HepG2 (cell line): Measurements from ENCODE around the gene ZBTB20. TPM values are rescaled to one million over a fixed set of nuclear protein-coding genes. Genes with fewer than 3 reads are reported as not detected.

Source experiments
- ELF4 ChIP-seq: sonication (generic); formaldehyde crosslinking; IDR thresholded peaks from 2 replicates; pipeline ENCODE4 v1.5.0; 2020; ENCODE audit warnings: missing genetic modification reagents, mild to moderate bottlenecking, moderate library complexity, borderline replicate concordance
- HMGXB3 ChIP-seq: sonication (generic); formaldehyde crosslinking; IDR thresholded peaks from 2 replicates; pipeline ENCODE4 v1.4.0; 2020; ENCODE audit warnings: missing genetic modification reagents, borderline replicate concordance
- NFIC ChIP-seq: IDR thresholded peaks from 2 replicates; pipeline ENCODE4 v1.6.1; 2012; ENCODE audit warnings: mild to moderate bottlenecking, low read length, inconsistent platforms
- NR1H2 ChIP-seq: sonication (generic); formaldehyde crosslinking; IDR thresholded peaks from 2 replicates; pipeline ENCODE4 v1.8.1; 2022; ENCODE audit warnings: low read depth, missing genetic modification reagents, borderline replicate concordance
- POGZ ChIP-seq: sonication (generic); formaldehyde crosslinking; IDR thresholded peaks from 2 replicates; pipeline ENCODE4 v1.4.0; 2020; ENCODE audit warnings: mild to moderate bottlenecking, missing genetic modification reagents
- RFXANK ChIP-seq: IDR thresholded peaks from 2 replicates; pipeline ENCODE4 v1.6.1; 2016
- STAT5B ChIP-seq: sonication (generic); formaldehyde crosslinking; IDR thresholded peaks from 2 replicates; pipeline ENCODE4 v1.4.0; 2020; ENCODE audit warnings: missing genetic modification reagents
- ZNF207 ChIP-seq: fragments of 450-650 bp; IDR thresholded peaks from 2 replicates; pipeline ENCODE4 v1.6.1; 2016; ENCODE audit warnings: antibody characterized with exemption, borderline replicate concordance
- polyA plus RNA-seq, 8 experiments: library from polyadenylated mRNA; depleted of rRNA in 3 of 8; stranded (reverse) in 7 of 8; unstranded in 1 of 8; fragments of >200 nt; fragmentation: Illumina TruSeq in 4 of 8; extraction: Trizol in 4 of 8; gene quantifications; 2 replicates each; pipeline versions ENCODE4 v1.2.1 to v1.2.3, GENCODE V29; 2011 to 2016; ENCODE audit warnings: low read depth in 4 of 8, missing spikeins in 1 of 8, mixed read lengths in 1 of 8; ENCODE audit not compliant: insufficient read depth in 1 of 8
- total RNA-seq, 5 experiments: library from RNA; depleted of rRNA; stranded (reverse); fragments of >200 nt; fragmentation: Illumina TruSeq; extraction: Trizol; gene quantifications; 2 replicates each; pipeline ENCODE4 v1.2.3, GENCODE V29; 2016; ENCODE audit warnings: low read depth in 1 of 5
- TF ChIP-seq, protein P1 (sequence below): sonication (generic); formaldehyde crosslinking; IDR thresholded peaks from 2 replicates; pipeline ENCODE4 v1.4.0; 2020; ENCODE audit warnings: missing genetic modification reagents
- TF ChIP-seq, protein P2 (sequence below): sonication (generic); formaldehyde crosslinking; IDR thresholded peaks from 2 replicates; pipeline ENCODE4 v1.5.0; 2020; ENCODE audit warnings: mild to moderate bottlenecking, missing genetic modification reagents
- TF ChIP-seq, protein P3 (sequence below): sonication (generic); formaldehyde crosslinking; IDR thresholded peaks from 2 replicates; pipeline ENCODE4 v1.5.1; 2020; ENCODE audit warnings: mild to moderate bottlenecking, missing genetic modification reagents, borderline replicate concordance
- TF ChIP-seq, protein P4 (sequence below): sonication (generic); formaldehyde crosslinking; conservative IDR thresholded peaks from 2 replicates; pipeline ENCODE4 v1.4.0; 2020; ENCODE audit warnings: missing genetic modification reagents

ZBTB20 gene
- total and polyA plus RNA-seq, 2 of the 13 experiments (the other 11 are each of a cell fraction or from before 2014, with no cell fraction given) = 1.9 to 8.8 TPM

GRCh38 chr3:114892880-114893279 is 254.2 kb downstream of the ZBTB20 start (continued):
- TF ChIP-seq HMGXB3 (CRISPR knock-in tag) (no peak), NR1H2 (CRISPR knock-in tag) (no peak), NFIC (peak; percentile 16; the same call in 1 of the 2 replicates), ZNF207 (no peak), STAT5B (no peak), RFXANK (CRISPR knock-in tag) (no peak), POGZ (CRISPR knock-in tag) (peak; percentile 83), ELF4 (no peak)
- TF ChIP-seq, protein P1, sequence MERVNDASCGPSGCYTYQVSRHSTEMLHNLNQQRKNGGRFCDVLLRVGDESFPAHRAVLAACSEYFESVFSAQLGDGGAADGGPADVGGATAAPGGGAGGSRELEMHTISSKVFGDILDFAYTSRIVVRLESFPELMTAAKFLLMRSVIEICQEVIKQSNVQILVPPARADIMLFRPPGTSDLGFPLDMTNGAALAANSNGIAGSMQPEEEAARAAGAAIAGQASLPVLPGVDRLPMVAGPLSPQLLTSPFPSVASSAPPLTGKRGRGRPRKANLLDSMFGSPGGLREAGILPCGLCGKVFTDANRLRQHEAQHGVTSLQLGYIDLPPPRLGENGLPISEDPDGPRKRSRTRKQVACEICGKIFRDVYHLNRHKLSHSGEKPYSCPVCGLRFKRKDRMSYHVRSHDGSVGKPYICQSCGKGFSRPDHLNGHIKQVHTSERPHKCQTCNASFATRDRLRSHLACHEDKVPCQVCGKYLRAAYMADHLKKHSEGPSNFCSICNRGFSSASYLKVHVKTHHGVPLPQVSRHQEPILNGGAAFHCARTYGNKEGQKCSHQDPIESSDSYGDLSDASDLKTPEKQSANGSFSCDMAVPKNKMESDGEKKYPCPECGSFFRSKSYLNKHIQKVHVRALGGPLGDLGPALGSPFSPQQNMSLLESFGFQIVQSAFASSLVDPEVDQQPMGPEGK (CRISPR knock-in tag) = no peak
- TF ChIP-seq, protein P2, sequence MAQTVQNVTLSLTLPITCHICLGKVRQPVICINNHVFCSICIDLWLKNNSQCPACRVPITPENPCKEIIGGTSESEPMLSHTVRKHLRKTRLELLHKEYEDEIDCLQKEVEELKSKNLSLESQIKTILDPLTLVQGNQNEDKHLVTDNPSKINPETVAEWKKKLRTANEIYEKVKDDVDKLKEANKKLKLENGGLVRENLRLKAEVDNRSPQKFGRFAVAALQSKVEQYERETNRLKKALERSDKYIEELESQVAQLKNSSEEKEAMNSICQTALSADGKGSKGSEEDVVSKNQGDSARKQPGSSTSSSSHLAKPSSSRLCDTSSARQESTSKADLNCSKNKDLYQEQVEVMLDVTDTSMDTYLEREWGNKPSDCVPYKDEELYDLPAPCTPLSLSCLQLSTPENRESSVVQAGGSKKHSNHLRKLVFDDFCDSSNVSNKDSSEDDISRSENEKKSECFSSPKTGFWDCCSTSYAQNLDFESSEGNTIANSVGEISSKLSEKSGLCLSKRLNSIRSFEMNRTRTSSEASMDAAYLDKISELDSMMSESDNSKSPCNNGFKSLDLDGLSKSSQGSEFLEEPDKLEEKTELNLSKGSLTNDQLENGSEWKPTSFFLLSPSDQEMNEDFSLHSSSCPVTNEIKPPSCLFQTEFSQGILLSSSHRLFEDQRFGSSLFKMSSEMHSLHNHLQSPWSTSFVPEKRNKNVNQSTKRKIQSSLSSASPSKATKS (CRISPR knock-in tag) = no peak
- TF ChIP-seq, protein P3, sequence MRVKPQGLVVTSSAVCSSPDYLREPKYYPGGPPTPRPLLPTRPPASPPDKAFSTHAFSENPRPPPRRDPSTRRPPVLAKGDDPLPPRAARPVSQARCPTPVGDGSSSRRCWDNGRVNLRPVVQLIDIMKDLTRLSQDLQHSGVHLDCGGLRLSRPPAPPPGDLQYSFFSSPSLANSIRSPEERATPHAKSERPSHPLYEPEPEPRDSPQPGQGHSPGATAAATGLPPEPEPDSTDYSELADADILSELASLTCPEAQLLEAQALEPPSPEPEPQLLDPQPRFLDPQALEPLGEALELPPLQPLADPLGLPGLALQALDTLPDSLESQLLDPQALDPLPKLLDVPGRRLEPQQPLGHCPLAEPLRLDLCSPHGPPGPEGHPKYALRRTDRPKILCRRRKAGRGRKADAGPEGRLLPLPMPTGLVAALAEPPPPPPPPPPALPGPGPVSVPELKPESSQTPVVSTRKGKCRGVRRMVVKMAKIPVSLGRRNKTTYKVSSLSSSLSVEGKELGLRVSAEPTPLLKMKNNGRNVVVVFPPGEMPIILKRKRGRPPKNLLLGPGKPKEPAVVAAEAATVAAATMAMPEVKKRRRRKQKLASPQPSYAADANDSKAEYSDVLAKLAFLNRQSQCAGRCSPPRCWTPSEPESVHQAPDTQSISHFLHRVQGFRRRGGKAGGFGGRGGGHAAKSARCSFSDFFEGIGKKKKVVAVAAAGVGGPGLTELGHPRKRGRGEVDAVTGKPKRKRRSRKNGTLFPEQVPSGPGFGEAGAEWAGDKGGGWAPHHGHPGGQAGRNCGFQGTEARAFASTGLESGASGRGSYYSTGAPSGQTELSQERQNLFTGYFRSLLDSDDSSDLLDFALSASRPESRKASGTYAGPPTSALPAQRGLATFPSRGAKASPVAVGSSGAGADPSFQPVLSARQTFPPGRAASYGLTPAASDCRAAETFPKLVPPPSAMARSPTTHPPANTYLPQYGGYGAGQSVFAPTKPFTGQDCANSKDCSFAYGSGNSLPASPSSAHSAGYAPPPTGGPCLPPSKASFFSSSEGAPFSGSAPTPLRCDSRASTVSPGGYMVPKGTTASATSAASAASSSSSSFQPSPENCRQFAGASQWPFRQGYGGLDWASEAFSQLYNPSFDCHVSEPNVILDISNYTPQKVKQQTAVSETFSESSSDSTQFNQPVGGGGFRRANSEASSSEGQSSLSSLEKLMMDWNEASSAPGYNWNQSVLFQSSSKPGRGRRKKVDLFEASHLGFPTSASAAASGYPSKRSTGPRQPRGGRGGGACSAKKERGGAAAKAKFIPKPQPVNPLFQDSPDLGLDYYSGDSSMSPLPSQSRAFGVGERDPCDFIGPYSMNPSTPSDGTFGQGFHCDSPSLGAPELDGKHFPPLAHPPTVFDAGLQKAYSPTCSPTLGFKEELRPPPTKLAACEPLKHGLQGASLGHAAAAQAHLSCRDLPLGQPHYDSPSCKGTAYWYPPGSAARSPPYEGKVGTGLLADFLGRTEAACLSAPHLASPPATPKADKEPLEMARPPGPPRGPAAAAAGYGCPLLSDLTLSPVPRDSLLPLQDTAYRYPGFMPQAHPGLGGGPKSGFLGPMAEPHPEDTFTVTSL = peak; percentile 70; the same call in 1 of the 2 replicates
- TF ChIP-seq, protein P4, sequence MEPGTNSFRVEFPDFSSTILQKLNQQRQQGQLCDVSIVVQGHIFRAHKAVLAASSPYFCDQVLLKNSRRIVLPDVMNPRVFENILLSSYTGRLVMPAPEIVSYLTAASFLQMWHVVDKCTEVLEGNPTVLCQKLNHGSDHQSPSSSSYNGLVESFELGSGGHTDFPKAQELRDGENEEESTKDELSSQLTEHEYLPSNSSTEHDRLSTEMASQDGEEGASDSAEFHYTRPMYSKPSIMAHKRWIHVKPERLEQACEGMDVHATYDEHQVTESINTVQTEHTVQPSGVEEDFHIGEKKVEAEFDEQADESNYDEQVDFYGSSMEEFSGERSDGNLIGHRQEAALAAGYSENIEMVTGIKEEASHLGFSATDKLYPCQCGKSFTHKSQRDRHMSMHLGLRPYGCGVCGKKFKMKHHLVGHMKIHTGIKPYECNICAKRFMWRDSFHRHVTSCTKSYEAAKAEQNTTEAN (CRISPR knock-in tag) = no peak
